Progenitor cell of endocrine pancreas (in vitro differentiated cells): ENCODE data around the gene DHX30. TPM values are rescaled to one million over a fixed set of nuclear protein-coding genes. Genes with fewer than 3 reads are reported as not detected.

ENCODE experiments used
- DNase-seq: peaks from one replicate; pipeline ENCODE4 v3.0.0; 2021; ENCODE audit warnings: low spot score; ENCODE audit not compliant: unreplicated experiment
- H3K27ac Mint-ChIP-seq: 2 replicates; pipeline ENCODE4 v1.8.0; 2021; ENCODE audit warnings: mild to moderate bottlenecking, moderate library complexity, mixed read lengths
- H3K27me3 Mint-ChIP-seq: 2 replicates; pipeline ENCODE4 v1.8.0; 2021; ENCODE audit warnings: mixed read lengths
- H3K36me3 Mint-ChIP-seq: 2 replicates; pipeline ENCODE4 v1.8.0; 2022; ENCODE audit warnings: mixed read lengths; ENCODE audit not compliant: insufficient read depth
- H3K4me1 Mint-ChIP-seq: 2 replicates; pipeline ENCODE4 v1.8.0; 2021; ENCODE audit warnings: low read depth, mixed read lengths
- H3K4me3 Mint-ChIP-seq: 2 replicates; pipeline ENCODE4 v1.8.0; 2021; ENCODE audit warnings: low read depth, mild to moderate bottlenecking, moderate library complexity, mixed read lengths
- H3K9me3 Mint-ChIP-seq: 2 replicates; pipeline ENCODE4 v1.8.0; 2021; ENCODE audit warnings: low read depth, mixed read lengths
- CTCF ChIP-seq: fragments of 200-600 bp; sonication (generic); IDR thresholded peaks from one replicate; pipeline ENCODE4 v1.5.0; 2021; ENCODE audit warnings: antibody characterized with exemption, mild to moderate bottlenecking; ENCODE audit not compliant: unreplicated experiment
- total RNA-seq: library from RNA; stranded (reverse); gene quantifications from 2 replicates; pipeline ENCODE4 v1.2.1, GENCODE V29; 2021

Gene DHX30
- total RNA-seq, 1 donor from 2014 or later: 130 TPM

- no peak for TF ChIP-seq CTCF
- H3K27ac Mint-ChIP-seq: peak overlapping the region; percentile 43
- H3K27me3 Mint-ChIP-seq: no peaks in the 10 kb centered on the region
- no peak for DNase-seq
- H3K36me3 Mint-ChIP-seq: peaks cover 27% of the 10 kb centered on the region
- H3K4me1 Mint-ChIP-seq: peaks cover 19% of the 10 kb centered on the region
- no peaks in the 10 kb centered on the region for H3K9me3 Mint-ChIP-seq
- H3K4me3 Mint-ChIP-seq: no peak overlapping the region
Observed at GRCh38 chr3:47870702-47871260, 67.8 kb downstream of the DHX30 start.

GRCh38 chr3:47871389-47871788 is 68.5 kb downstream of the DHX30 start:
- peak overlapping the region; percentile 57 for H3K27ac Mint-ChIP-seq
- H3K4me1 Mint-ChIP-seq: peaks cover 19% of the 10 kb centered on the region
- TF ChIP-seq CTCF: no peak
- peaks cover 23% of the 10 kb centered on the region for H3K36me3 Mint-ChIP-seq
- H3K9me3 Mint-ChIP-seq: no peaks in the 10 kb centered on the region
- no peak overlapping the region for H3K4me3 Mint-ChIP-seq
- H3K27me3 Mint-ChIP-seq: no peaks in the 10 kb centered on the region
- no peak for DNase-seq

- H3K4me3 Mint-ChIP-seq: no peak overlapping the region
- no peak for TF ChIP-seq CTCF
- peaks cover 24% of the 10 kb centered on the region for H3K36me3 Mint-ChIP-seq
- no peak for DNase-seq
- H3K9me3 Mint-ChIP-seq: no peaks in the 10 kb centered on the region
- no peak overlapping the region for H3K27ac Mint-ChIP-seq
- H3K27me3 Mint-ChIP-seq: no peaks in the 10 kb centered on the region
- peaks cover 21% of the 10 kb centered on the region for H3K4me1 Mint-ChIP-seq
Observed at GRCh38 chr3:47872916-47873315, 70.0 kb downstream of the DHX30 start.

GRCh38 chr3:47874438-47874837 is 71.5 kb downstream of the DHX30 start:
- Mint-ChIP-seq H3K27me3 (no peaks in the 10 kb centered on the region), H3K36me3 (peaks cover 20% of the 10 kb centered on the region), H3K9me3 (no peaks in the 10 kb centered on the region), H3K4me3 (no peak overlapping the region), H3K4me1 (peaks cover 31% of the 10 kb centered on the region), H3K27ac (peak overlapping the region; percentile 82)
- DNase-seq: no peak
- TF ChIP-seq CTCF: no peak

- H3K27ac Mint-ChIP-seq: peak overlapping the region; percentile 62
- peaks cover 31% of the 10 kb centered on the region for H3K4me1 Mint-ChIP-seq
- DNase-seq: no peak
- no peak overlapping the region for H3K4me3 Mint-ChIP-seq
- peaks cover 19% of the 10 kb centered on the region for H3K36me3 Mint-ChIP-seq
- H3K9me3 Mint-ChIP-seq: no peaks in the 10 kb centered on the region
- H3K27me3 Mint-ChIP-seq: no peaks in the 10 kb centered on the region
- no peak for TF ChIP-seq CTCF
Observed at GRCh38 chr3:47874913-47875312, 72.0 kb downstream of the DHX30 start.
